Small intestine (tissue), 7 donors: ENCODE results near the gene CDC6. TPM values are rescaled to one million over a fixed set of nuclear protein-coding genes. Genes with fewer than 3 reads are reported as not detected.

Experiments used
- DNase-seq, 2 donors: peaks; one replicate each; pipeline versions ENCODE4 v3.0.0 to v3.0.0-alpha.2; 2013
- FAIRE-seq: peaks from 2 replicates; lab custom pipeline; 2012; peaks lifted over from hg19 to GRCh38; lab: Jason Lieb, UNC
- H3K27ac ChIP-seq, 3 donors: one replicate each; pipeline ENCODE4 v1.5.1; 2013; ENCODE audit warnings: low read length in 2 of 3, mild to moderate bottlenecking in 2 of 3, control low read depth in 1 of 3, inconsistent platforms in 1 of 3, low read depth in 1 of 3, moderate library complexity in 1 of 3
- H3K27me3 ChIP-seq, 3 donors: one replicate each; pipeline ENCODE4 v1.6.1; 2013; ENCODE audit warnings: low read length in 3 of 3, inconsistent platforms in 1 of 3; ENCODE audit not compliant: control insufficient read depth in 3 of 3, insufficient read depth in 3 of 3
- H3K36me3 ChIP-seq, 3 donors: one replicate each; pipeline ENCODE4 v1.6.1; 2013; ENCODE audit warnings: low read length in 3 of 3, inconsistent platforms in 1 of 3, low read depth in 1 of 3, mild to moderate bottlenecking in 1 of 3, moderate library complexity in 1 of 3; ENCODE audit not compliant: control insufficient read depth in 3 of 3, insufficient read depth in 2 of 3
- H3K4me1 ChIP-seq, 3 donors: one replicate each; pipeline ENCODE4 v1.6.1; 2013; ENCODE audit warnings: low read length in 2 of 3, inconsistent platforms in 1 of 3, low read depth in 1 of 3, mild to moderate bottlenecking in 1 of 3, moderate library complexity in 1 of 3; ENCODE audit not compliant: control insufficient read depth in 3 of 3, insufficient read depth in 2 of 3
- H3K4me3 ChIP-seq, 3 donors: one replicate each; pipeline ENCODE4 v1.5.1; 2013; ENCODE audit warnings: low read length in 3 of 3, control low read depth in 1 of 3, inconsistent platforms in 1 of 3, low read depth in 1 of 3, mild to moderate bottlenecking in 1 of 3, moderate library complexity in 1 of 3
- H3K9me3 ChIP-seq, 2 donors: one replicate each; pipeline ENCODE4 v1.6.1; 2013; ENCODE audit warnings: low read depth in 1 of 2, low read length in 1 of 2; ENCODE audit not compliant: control insufficient read depth in 2 of 2, insufficient read depth in 1 of 2
- WGBS, 3 donors: extraction: QIAGEN DNeasy Blood & Tissue Kit; methylation state at CpG; one replicate each; pipeline ENCODE4 v1.1.7; 2013; 5-methylcytosine and 5-hydroxymethylcytosine counted together
- polyA plus RNA-seq, 4 donors: library from polyadenylated mRNA; stranded (reverse) in 3 of 4; unstranded in 1 of 4; fragments of 200-250 nt in 3 of 4; fragments of 120-200 nt in 1 of 4; gene quantifications; one replicate each; pipeline versions ENCODE4 v1.2.1 to v1.2.3, GENCODE V29; 2013
- donor health status: healthy with polysubstance abuse.
- donor health status: control.
- donor health status: control.
- donor health status: Bipolar disorder and iron deficiency.
- donor health status: healthy.

CDC6 gene
- polyA plus RNA-seq, 4 donors, result 2.5 to 11.5 (median 7.3) TPM

DNA sequence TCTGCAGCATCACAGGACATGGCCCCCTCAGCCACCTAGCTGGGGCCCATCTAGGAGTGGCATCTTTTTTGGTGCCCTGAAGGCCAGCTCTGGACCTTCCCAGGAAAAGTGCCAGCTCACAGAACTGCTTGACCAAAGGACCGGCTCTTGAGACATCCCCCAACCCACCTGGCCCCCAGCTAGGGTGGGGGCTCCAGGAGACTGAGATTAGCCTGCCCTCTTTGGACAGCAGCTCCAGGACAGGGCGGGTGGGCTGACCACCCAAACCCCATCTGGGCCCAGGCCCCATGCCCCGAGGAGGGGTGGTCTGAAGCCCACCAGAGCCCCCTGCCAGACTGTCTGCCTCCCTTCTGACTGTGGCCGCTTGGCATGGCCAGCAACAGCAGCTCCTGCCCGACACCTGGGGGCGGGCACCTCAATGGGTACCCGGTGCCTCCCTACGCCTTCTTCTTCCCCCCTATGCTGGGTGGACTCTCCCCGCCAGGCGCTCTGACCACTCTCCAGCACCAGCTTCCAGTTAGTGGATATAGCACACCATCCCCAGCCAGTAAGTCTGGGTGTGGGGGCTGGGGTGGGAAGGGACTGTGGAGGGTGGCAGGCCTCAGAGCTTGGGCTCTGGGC is 43.3 kb downstream of the CDC6 start:
- Histone ChIP-seq H3K27ac (peak overlapping the region in 1 of 3 donors; percentile 69), H3K9me3 (no peaks in the 10 kb centered on the region), H3K4me1 (peaks cover 17 to 40% (median 38%) of the 10 kb centered on the region in 3 donors), H3K4me3 (no peak overlapping the region), H3K27me3 (no peaks in the 10 kb centered on the region), H3K36me3 (peaks cover 0 to 72% (median 0%) of the 10 kb centered on the region in 3 donors)
- no peak for FAIRE-seq
- DNase-seq, result no peak
- 90 to 95% (median 92%) methylated on average over 9 to 10 of the region's 10 CpGs for WGBS, 3 donors

DNA sequence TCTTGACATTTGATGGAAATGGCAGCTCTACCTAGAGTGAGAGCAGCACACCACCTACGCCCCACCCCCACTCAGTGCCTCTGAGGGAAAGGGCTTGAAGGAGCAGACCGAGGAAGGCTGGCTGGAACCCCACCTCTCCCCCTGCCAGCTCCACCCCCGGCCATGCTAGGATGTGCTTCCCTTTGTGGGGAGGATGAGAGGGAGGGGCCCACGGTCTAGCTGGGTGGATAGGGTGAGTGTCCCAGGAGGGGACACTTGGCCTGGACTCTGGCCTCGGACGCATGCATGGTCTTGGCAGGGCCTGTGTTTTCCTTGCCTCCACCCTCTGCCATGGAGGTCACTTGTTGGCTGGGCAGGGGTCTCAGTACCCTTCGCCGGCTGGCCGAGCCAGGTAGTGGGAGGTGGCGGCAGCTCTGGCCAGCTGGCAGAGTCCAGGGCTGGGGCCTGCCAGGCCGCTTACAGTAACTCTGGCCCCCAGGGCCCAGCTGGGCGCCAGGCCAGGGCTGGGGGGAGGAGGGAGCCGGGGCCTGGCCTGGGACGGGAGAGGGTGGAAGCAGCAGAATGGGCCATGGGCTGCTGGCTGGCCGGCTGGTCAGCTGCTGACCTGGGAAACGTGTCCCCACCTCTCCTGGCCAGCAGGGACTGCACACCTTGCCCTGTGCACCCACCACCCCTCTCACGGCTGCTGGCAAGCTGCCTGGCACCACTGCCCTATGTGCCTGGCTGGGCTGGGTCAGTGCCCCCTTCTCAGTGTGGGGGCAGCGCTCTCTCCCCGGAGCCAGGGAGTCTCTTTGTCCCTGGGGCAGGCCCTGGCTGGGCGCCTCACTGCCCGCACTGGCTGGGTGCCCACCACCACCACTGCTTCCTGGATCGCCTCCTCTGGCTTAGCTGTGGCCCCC is 44.3 kb downstream of the CDC6 start:
- H3K4me3 ChIP-seq, result no peak overlapping the region
- no peaks in the 10 kb centered on the region for H3K27me3 ChIP-seq
- H3K36me3 ChIP-seq, result peaks cover 0 to 65% (median 0%) of the 10 kb centered on the region in 3 donors
- peaks cover 7 to 29% (median 29%) of the 10 kb centered on the region in 3 donors for H3K4me1 ChIP-seq
- FAIRE-seq (no peak), DNase-seq (no peak)
- 48 to 77% (median 65%) methylated on average over 12 to 22 of the region's 22 CpGs for WGBS, 3 donors
- H3K9me3 ChIP-seq, result no peaks in the 10 kb centered on the region
- H3K27ac ChIP-seq, result peak overlapping the region; percentile 5 to 69 (median 21)

GRCh38 chr17:40333781-40334448 is 46.2 kb downstream of the CDC6 start:
- Histone ChIP-seq H3K36me3 (peaks cover 0 to 70% (median 4%) of the 10 kb centered on the region in 3 donors), H3K27me3 (no peaks in the 10 kb centered on the region), H3K4me3 (no peak overlapping the region), H3K27ac (peak overlapping the region in 1 of 3 donors; percentile 16), H3K4me1 (peaks cover 0 to 21% (median 19%) of the 10 kb centered on the region in 3 donors), H3K9me3 (no peaks in the 10 kb centered on the region)
- WGBS, 3 donors, result 80 to 97% (median 87%) methylated on average over 4 of the region's 4 CpGs
- DNase-seq, result no peak
- FAIRE-seq, result no peak

DNA sequence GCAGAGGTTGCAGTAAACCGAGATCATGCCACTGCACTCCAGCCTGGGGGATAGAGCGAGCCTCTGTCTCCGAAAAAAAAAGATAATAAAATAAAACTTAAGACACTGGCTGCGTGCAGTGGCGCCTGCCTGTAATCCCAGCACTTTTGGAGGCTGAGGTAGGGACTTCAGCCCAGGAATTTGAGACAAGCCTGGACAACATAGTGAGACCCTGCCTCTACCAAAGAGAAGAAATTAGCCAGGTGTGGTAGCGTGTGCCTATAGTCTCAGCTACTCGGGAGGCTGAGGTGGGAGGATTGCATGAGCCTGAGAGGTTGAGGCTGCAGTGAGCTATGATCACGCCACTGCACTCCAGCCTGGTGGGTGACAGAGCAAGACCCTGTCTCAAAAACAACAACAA is 47.9 kb downstream of the CDC6 start:
- Histone ChIP-seq H3K36me3 (peaks cover 0 to 76% (median 4%) of the 10 kb centered on the region in 3 donors), H3K9me3 (no peaks in the 10 kb centered on the region), H3K27ac (peak overlapping the region in 1 of 3 donors; percentile 22), H3K27me3 (no peaks in the 10 kb centered on the region), H3K4me3 (no peak overlapping the region), H3K4me1 (peaks cover 0 to 16% (median 13%) of the 10 kb centered on the region in 3 donors)
- DNase-seq (no peak), FAIRE-seq (no peak)
- WGBS, 3 donors, result 85 to 91% (median 91%) methylated on average over 8 of the region's 8 CpGs

GRCh38 chr17:40337351-40337750 is 49.7 kb downstream of the CDC6 start:
- Histone ChIP-seq H3K36me3 (peaks cover 0 to 58% (median 4%) of the 10 kb centered on the region in 3 donors), H3K27ac (peak overlapping the region in 1 of 3 donors; percentile 13), H3K27me3 (no peaks in the 10 kb centered on the region), H3K4me1 (peaks cover 0 to 21% (median 12%) of the 10 kb centered on the region in 3 donors), H3K4me3 (no peak overlapping the region), H3K9me3 (no peaks in the 10 kb centered on the region)
- 86 to 89% (median 88%) methylated on average over 8 of the region's 8 CpGs for WGBS, 3 donors
- FAIRE-seq (no peak), DNase-seq (no peak)

DNA sequence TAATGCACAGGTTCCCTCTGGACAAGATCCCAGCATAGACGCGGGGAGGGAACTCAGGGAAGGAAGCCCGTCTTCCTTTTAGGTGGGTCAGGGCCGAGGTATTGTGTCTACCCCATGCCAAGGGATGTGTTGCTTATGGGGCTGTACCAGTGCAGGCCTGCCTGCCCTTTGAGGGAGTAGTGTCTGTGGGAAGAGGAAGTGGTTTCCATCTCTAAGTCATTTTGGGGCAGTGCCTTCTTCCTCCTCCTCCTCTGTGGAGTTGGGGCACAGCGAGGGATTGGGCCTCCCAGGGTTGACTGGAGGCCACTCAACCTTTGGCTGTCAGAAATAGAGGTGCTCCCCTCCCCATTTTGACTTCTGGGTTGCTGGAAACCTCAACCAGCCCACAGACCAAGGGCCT is 50.4 kb downstream of the CDC6 start:
- no peak overlapping the region for H3K27ac ChIP-seq

GRCh38 chr17:40338941-40339649 is 51.4 kb downstream of the CDC6 start:
- H3K4me3 ChIP-seq, result no peak overlapping the region
- no peaks in the 10 kb centered on the region for H3K9me3 ChIP-seq
- DNase-seq (no peak), FAIRE-seq (no peak)
- peak overlapping the region in 1 of 3 donors; percentile 15 for H3K27ac ChIP-seq
- 66 to 76% (median 76%) methylated on average over 13 of the region's 13 CpGs for WGBS, 3 donors
- no peaks in the 10 kb centered on the region for H3K27me3 ChIP-seq
- peaks cover 0 to 44% (median 4%) of the 10 kb centered on the region in 3 donors for H3K36me3 ChIP-seq
- peaks cover 0 to 26% (median 12%) of the 10 kb centered on the region in 3 donors for H3K4me1 ChIP-seq

More for the DNA sequence above, 50.4 kb downstream of the CDC6 start:
- no peak for DNase-seq
- Histone ChIP-seq H3K36me3 (peaks cover 0 to 52% (median 4%) of the 10 kb centered on the region in 3 donors), H3K4me3 (no peak overlapping the region), H3K4me1 (peaks cover 0 to 21% (median 12%) of the 10 kb centered on the region in 3 donors), H3K27me3 (no peaks in the 10 kb centered on the region), H3K9me3 (no peaks in the 10 kb centered on the region)
- no peak for FAIRE-seq
- 78 to 89% (median 83%) methylated on average over 5 of the region's 5 CpGs for WGBS, 3 donors
